ENCODE results near the gene TAX1BP3. TPM values are rescaled to one million over a fixed set of nuclear protein-coding genes. Genes with fewer than 3 reads are reported as not detected.

The TAX1BP3 gene
- polyA plus RNA-seq, 3 donors = 84.5 to 98.5 (median 92.6) TPM

DNA sequence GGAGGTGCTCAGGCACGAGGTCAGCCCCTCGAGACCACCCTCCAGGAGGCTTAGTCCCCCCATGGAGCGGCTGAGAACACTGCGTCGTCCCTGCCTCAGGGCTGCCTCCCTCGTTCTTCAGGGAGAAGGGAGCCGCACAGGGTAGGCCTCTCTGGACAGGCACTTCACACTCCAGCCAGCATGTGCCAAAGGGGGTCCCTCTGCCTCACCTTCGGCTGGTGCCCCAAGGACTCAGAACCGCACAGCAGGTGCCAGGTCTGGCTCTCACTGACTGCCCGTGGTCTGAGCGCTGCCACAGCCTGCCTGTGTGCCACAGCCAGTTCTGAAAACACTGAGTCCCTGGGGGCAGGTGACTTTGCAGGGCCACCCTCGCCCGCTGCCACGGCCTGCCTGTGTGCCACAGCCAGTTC, 20.5 kb upstream of the TAX1BP3 start:
- no peak for DNase-seq (ENCODE audit: low read depth in 3 of 3, low spot score in 2 of 3)

DNA sequence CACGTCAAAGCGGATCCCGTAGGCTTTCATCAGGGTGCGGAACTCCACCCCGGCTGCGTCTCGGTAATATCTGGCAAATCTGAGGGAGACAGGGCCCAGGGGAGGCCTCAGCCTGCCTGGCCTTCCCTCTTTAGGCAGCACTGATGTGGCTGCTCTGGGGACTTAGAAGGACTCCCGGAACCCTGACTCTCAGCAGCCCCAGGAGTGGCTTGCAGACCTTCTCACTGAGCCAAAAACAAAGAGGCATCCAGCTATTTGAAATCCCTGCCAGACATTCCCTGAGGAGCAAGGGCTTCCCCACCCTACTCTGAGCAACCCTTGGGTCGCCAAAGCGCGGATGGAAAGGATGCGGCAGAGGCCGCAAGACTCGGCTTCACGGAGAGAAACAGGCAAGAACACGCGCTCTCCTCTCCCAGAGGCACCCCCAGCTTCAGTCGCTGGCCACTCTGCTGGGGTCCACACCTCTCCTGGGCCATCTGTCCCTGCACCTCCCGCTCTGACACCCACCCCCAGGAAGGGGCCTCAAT, 19.7 kb upstream of the TAX1BP3 start:
- DNase-seq (ENCODE audit: low read depth in 3 of 3, low spot score in 2 of 3) = no peak

- DNase-seq (ENCODE audit: low read depth in 3 of 3, low spot score in 2 of 3) = no peak
Observed at GRCh38 chr17:3685174-3685573, 16.8 kb upstream of the TAX1BP3 start.

DNA sequence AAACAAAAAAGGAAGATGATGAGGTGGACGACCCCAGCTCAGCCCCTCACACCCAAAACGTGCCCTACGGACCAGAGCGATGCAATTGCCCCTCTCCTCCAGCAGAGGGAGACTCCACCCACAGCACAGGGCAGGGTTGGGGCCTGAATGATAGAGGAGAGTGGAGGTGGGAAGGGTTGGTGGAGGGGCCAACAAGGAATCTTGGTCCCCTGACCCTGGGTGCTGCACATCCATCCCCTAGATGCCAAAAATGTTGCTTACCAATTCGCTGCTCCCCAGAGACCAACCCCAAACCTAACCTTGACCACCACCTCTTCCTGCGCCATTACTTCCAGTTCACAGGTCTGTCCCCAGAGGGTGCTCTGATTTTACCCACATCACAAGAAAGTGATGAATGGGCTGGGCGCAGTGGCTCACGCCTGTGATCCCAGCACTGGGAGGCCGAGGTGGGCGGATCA, 14.7 kb upstream of the TAX1BP3 start:
- DNase-seq (ENCODE audit: low read depth in 3 of 3, low spot score in 2 of 3) = no peak

DNA sequence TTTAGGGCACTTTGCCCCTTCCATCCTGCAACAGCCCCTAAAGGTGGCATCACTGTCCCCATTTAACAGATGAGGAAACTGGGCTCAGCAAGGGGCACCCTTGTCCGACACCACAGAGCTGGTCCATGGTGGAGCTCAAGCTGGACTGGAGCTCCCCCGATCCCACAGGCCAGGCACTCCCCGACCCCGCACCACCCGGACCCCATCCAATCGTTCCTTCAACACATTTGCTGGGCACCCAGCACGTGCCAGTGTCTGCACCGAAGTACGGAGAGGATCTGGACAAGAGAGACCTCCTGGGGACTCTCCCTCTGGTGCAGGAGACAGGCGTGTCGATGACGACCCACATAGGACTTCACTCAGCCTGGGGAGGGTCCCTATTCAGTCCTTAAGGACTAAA, 13.7 kb upstream of the TAX1BP3 start:
- no peak for DNase-seq (ENCODE audit: low read depth in 3 of 3, low spot score in 2 of 3)

GRCh38 chr17:3681565-3681964, 13.2 kb upstream of the TAX1BP3 start:
- no peak for DNase-seq (ENCODE audit: low read depth in 3 of 3, low spot score in 2 of 3)

GRCh38 chr17:3681057-3681456, 12.7 kb upstream of the TAX1BP3 start:
- no peak for DNase-seq (ENCODE audit: low read depth in 3 of 3, low spot score in 2 of 3)

DNA sequence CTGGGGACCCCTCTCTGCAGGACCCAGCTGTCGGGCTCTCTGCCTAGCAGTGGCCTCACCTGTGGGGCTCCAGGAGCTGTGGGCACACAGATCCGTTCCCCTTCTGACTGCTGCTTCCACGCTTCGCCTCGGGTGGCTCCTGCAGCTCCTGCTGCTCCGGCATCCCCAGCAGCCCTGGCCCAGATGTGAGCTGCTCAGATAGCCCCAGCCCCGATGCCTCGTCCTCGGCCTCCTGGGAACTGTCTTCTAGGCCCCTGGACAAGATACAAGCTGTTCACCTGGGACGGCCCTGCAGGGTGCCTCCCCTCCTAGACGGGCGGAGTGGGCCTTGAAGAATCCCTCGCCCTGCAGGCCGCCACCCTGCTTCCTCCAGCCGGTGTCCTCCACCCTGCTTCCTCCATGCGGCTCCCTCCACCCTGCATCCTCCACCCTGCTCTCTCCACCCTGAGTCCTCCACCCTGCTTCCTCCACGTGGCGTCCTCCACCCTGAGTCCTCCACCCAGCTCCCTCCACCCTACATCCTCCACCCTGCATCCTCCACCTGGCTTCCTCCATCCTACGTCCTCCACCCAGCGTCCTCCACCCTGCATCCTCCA, 11.3 kb upstream of the TAX1BP3 start:
- no peak for DNase-seq (ENCODE audit: low read depth in 3 of 3, low spot score in 2 of 3)

DNA sequence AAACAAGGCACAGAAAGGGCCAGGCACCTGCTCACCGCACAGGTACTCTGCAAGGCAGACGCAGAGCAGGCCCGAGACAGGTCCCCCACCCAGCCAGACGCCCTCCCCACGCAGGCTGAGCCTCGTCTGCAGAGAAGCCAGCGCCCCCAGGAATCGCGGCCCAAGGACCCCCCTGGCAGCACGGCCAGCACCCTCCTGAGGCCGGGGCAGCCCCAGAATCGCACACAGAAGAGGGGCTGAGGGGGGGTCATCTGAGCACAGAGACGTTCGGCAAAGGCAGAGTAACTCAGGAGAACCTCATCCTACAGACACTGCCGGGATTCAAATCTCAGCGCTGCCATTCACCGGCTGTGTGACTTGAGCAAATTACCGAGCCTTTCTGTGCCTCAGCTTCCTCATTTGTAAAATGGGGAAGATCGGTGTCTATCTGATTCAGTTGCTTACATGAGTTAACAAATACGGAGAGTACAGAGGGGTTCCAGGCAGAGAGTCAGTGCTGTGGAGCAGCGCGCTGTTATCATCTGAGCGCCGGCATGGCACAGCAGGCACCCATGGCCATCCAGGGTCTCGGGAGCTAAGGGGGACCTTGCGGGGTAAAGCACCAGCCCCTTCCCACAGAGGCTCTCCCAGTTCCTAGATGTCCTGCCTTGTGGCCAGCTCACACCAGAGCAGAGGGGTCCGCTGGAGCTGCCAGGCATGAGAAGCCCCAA, 10.6 kb upstream of the TAX1BP3 start:
- DNase-seq (ENCODE audit: low read depth in 3 of 3, low spot score in 2 of 3) = no peak

- no peak for DNase-seq (ENCODE audit: low read depth in 3 of 3, low spot score in 2 of 3)
Observed at GRCh38 chr17:3678095-3678820, 9.9 kb upstream of the TAX1BP3 start.

DNA sequence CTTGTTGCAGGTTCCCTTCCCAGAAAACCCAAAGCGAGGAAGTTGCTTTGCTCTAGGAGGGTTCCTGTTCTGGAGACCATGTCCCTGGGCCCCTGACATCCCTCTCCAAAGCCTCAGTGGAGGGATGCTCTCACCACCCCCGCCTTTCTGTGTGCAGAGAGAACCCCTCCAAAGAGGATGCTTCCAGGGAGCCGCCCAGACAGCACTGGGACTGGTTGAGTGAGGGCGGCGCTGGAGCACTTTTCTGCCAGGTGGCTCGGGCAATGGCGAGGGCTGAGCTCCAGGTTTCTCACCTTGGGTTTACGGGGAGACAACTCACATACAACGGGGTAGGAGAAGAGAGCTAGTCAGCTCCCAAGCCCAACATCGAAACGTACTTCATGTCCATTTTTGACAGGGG, 7.5 kb upstream of the TAX1BP3 start:
- DNase-seq (ENCODE audit: low read depth in 3 of 3, low spot score in 2 of 3) = no peak

DNA sequence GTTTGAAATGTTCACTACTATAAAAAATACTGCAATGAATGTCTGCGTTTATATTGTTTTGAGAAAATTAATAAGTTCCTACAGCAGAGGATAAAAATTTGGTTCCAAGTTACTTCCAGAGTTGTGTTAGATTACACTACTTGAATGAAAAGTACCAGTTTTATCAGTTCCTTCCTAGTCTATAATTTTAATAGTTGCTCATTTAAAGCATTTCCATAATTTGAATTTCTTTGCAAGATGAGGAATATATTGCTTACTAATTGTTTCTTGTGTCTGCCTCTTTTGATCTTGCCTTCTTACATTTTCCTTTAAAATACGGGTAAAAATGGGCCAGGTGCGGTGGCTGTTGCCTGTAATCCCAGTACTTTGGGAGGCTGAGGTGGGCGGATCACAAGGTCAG, 4.2 kb upstream of the TAX1BP3 start:
- DNase-seq (ENCODE audit: low read depth in 3 of 3, low spot score in 2 of 3) = no peak

DNA sequence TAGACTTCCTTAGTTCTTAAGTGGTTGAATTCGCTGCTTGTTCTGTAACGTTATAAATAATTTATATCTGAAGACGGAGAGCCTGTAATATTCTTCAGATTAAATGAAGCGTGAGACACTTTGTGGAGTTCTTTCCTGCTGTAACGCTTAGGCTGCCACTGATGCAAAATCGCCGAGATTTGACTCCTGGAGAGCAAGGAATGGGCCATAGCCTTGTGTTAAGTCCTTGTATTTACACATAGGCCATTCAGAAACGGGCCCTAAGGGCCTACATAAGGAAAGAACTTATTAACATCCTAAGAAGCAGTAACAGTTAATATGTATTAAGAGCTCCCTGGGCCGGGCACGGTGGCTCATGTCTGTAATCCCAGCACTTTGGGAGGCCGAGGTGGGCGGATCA, 1.2 kb upstream of the TAX1BP3 start:
- DNase-seq (ENCODE audit: low read depth in 3 of 3, low spot score in 2 of 3) = no peak

DNA sequence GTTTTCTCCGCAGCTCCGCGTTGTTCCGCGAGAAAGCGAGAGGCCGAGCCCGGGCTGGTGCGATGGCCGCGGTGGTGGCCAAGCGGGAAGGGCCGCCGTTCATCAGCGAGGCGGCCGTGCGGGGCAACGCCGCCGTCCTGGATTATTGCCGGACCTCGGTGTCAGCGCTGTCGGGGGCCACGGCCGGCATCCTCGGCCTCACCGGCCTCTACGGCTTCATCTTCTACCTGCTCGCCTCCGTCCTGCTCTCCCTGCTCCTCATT, 638 bp upstream of the TAX1BP3 start:
- no peak for DNase-seq (ENCODE audit: low read depth in 3 of 3, low spot score in 2 of 3)

DNA sequence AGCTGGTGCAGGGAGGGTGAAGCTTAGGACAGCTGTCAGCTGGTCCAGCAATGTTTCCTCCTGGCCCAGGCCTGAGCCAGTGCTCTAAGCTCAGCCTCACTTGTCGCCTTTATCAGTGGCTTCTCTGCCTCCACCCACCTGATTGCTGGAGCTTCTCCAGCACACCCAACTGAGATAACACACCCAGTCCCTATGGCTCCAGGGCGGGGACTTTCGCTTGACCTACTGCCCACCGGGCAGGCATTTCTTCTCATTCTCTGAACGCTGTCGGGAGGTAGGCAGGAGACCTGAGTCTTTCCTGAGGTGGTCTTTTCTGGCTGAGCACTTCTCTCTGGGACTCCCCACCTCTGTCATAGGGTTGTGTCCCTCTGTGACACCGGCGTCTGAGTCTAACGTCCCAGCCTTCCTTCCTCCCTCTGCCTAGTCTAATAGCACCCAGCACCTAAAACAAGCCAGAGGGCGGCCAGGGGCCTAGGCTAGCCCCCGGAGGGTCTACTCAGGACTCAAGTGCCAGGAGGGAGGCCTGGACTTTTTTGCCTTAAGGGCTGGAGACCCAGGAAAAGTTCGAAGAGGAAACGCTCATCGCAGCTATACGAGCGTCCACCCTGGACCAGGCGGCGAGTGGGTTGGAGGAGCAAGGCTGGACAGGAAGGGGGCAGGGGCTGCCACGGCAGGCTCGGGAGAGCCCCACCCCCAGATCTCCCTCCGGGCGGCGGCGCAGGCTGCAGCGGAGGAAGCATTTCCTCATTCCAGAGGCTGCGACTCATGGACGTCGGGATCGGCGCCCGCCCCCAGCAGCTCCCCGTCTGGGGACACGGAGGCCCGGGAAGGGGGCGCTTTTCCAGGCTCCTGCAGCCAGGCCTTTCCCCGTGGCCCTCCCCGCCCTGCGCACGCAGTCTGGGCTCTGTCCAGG, 756 bp downstream of the TAX1BP3 start:
- DNase-seq (ENCODE audit: low read depth in 3 of 3, low spot score in 2 of 3) = peak; percentile 53 to 76 (median 73)

- no peak for DNase-seq (ENCODE audit: low read depth in 3 of 3, low spot score in 2 of 3)
Observed at GRCh38 chr17:3666516-3666915, 1.9 kb downstream of the TAX1BP3 start.

- no peak for DNase-seq (ENCODE audit: low read depth in 3 of 3, low spot score in 2 of 3)
Observed at GRCh38 chr17:3665834-3666233, 2.5 kb downstream of the TAX1BP3 start.

GRCh38 chr17:3663102-3664011, 5.0 kb downstream of the TAX1BP3 start:
- DNase-seq (ENCODE audit: low read depth in 3 of 3, low spot score in 2 of 3) = no peak

DNA sequence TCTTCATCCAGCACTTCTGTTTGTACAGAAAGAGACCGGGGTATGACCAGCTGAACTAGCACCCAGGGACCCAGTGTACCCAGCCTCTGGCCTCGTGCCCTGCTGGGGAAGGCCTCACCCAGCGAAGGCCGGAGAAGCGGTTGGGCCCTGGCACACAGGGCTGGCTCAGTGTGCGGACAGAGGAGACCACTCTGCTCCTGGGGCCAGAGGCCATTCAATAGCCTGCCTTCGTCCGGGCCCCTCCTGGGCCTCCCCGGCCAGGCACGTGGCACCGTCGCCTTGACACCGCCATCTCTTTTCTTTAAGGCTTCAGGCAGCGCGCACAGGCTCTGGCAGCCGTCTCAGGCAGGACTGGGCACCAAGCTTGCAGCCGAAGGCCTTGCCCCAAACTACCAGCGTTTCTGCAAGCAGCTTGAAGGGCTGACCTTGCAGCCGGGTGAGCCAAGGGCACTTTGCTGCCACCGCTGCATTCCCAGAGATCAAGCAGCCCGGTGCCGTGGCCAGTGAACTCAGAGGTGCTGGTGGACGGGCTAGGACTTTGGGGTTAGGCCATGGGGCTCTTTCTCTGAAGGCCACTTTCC, 8.0 kb downstream of the TAX1BP3 start:
- no peak for DNase-seq (ENCODE audit: low read depth in 3 of 3, low spot score in 2 of 3)
